Smooth muscle cell (in vitro differentiated cells): Measurements from ENCODE around the gene XAB2. TPM values are rescaled to one million over a fixed set of nuclear protein-coding genes. Genes with fewer than 3 reads are reported as not detected.
A peak's percentile ranks its signal among the peaks of the same experiment; 100 is the strongest.

ENCODE experiments used
- DNase-seq: peaks from one replicate; lab custom pipeline; 2025; ENCODE audit not compliant: unreplicated experiment; lab: John Stamatoyannopoulos, UW
- H2AFZ ChIP-seq: fragments of 200-600 bp; sonication (generic); 2 replicates; pipeline ENCODE4 v1.6.0; 2016; ENCODE audit warnings: antibody characterized with exemption, low read depth, mild to moderate bottlenecking
- H3F3A ChIP-seq: fragments of 200-600 bp; sonication (generic); 2 replicates; pipeline ENCODE4 v1.6.0; 2017; ENCODE audit warnings: antibody characterized with exemption, low read depth
- H3K27ac ChIP-seq: fragments of 200-600 bp; sonication (generic); 2 replicates; pipeline ENCODE4 v1.5.1; 2016; ENCODE audit warnings: low read depth, mild to moderate bottlenecking
- H3K27me3 ChIP-seq: fragments of 200-600 bp; sonication (generic); 2 replicates; pipeline ENCODE4 v1.6.1; 2016; ENCODE audit warnings: low read depth, mild to moderate bottlenecking
- H3K36me3 ChIP-seq: fragments of 200-600 bp; sonication (generic); 2 replicates; pipeline ENCODE4 v1.5.1; 2016; ENCODE audit warnings: low read depth
- H3K4me1 ChIP-seq: fragments of 200-600 bp; sonication (generic); 2 replicates; pipeline ENCODE4 v1.5.1; 2016; ENCODE audit warnings: low read depth
- H3K4me2 ChIP-seq: fragments of 200-600 bp; sonication (generic); 2 replicates; pipeline ENCODE4 v1.6.0; 2016; ENCODE audit warnings: mild to moderate bottlenecking
- H3K4me3 ChIP-seq: fragments of 200-600 bp; sonication (generic); 2 replicates; pipeline ENCODE4 v1.5.1; 2016; ENCODE audit warnings: mild to moderate bottlenecking
- H3K79me2 ChIP-seq: fragments of 200-600 bp; sonication (generic); 2 replicates; pipeline ENCODE4 v1.6.0; 2016; ENCODE audit warnings: low read depth, mild to moderate bottlenecking
- H3K9ac ChIP-seq: fragments of 200-600 bp; sonication (generic); 2 replicates; pipeline ENCODE4 v1.6.0; 2016; ENCODE audit warnings: low read depth
- H3K9me3 ChIP-seq: fragments of 200-600 bp; sonication (generic); replicated peaks from 2 replicates; pipeline ENCODE4 v1.5.1; 2016; ENCODE audit warnings: low read depth
- H4K20me1 ChIP-seq: fragments of 200-600 bp; sonication (generic); 2 replicates; pipeline ENCODE4 v1.6.0; 2016; ENCODE audit warnings: low read depth
- CTCF ChIP-seq: fragments of 200-600 bp; sonication (generic); IDR thresholded peaks from 2 replicates; pipeline ENCODE4 v1.5.1; 2017; ENCODE audit warnings: borderline replicate concordance, mild to moderate bottlenecking, antibody characterized with exemption; ENCODE audit not compliant: insufficient read depth, poor library complexity, severe bottlenecking
- WGBS: methylation state at CpG from one replicate; pipeline ENCODE4 v1.1.7; 2016; ENCODE audit warnings: low lambda C conversion rate; 5-methylcytosine and 5-hydroxymethylcytosine counted together
- polyA plus RNA-seq: library from polyadenylated mRNA; unstranded; fragments of >200 nt; fragmentation: Nextera tagmentation; extraction: Ambion mirVana; gene quantifications from 2 replicates; pipeline ENCODE4 v1.2.1, GENCODE V29; 2016
- total RNA-seq: library from RNA; depleted of rRNA; stranded (reverse); fragments of >200 nt; gene quantifications from 2 replicates; pipeline ENCODE4 v1.2.3, GENCODE V29; 2014

The XAB2 gene
- total and polyA plus RNA-seq, 2 experiments from 2014 or later = 26.9 to 36.3 TPM

GRCh38 chr19:7632340-7633203 is 3.2 kb upstream of the XAB2 start:
- no peak overlapping the region for H3K4me2 ChIP-seq
- H3K4me3 ChIP-seq = no peak overlapping the region
- peaks cover 25% of the 10 kb centered on the region for H3K27me3 ChIP-seq
- TF ChIP-seq CTCF = no peak
- H3K27ac ChIP-seq = no peak overlapping the region
- no peaks in the 10 kb centered on the region for H3K9me3 ChIP-seq
- H3K36me3 ChIP-seq = no peaks in the 10 kb centered on the region
- H2AFZ ChIP-seq = no peak overlapping the region
- no peak for DNase-seq
- H3K9ac ChIP-seq = no peak overlapping the region
- peaks cover 17% of the 10 kb centered on the region for H3K4me1 ChIP-seq
- H3K79me2 ChIP-seq = peaks cover 32% of the 10 kb centered on the region
- H4K20me1 ChIP-seq = no peaks in the 10 kb centered on the region
- 97% methylated on average over 32 of the region's 40 CpGs for WGBS
- H3F3A ChIP-seq = no peaks in the 10 kb centered on the region

- H3K79me2 ChIP-seq = peaks cover 41% of the 10 kb centered on the region
- H3K4me2 ChIP-seq = no peak overlapping the region
Observed at GRCh38 chr19:7631577-7631976, 2.2 kb upstream of the XAB2 start.

GRCh38 chr19:7628589-7629311 is 595 bp downstream of the XAB2 start:
- Histone ChIP-seq H3K9me3 (no peaks in the 10 kb centered on the region), H3K79me2 (peaks cover 45% of the 10 kb centered on the region), H3K9ac (peak overlapping the region; percentile 92), H4K20me1 (no peaks in the 10 kb centered on the region), H3K4me2 (peak overlapping the region; percentile 94), H3K27ac (peak overlapping the region; percentile 50), H2AFZ (peak overlapping the region; percentile 60), H3K4me3 (peak overlapping the region; percentile 83), H3K36me3 (no peaks in the 10 kb centered on the region), H3F3A (no peaks in the 10 kb centered on the region), H3K4me1 (peaks cover 17% of the 10 kb centered on the region), H3K27me3 (no peaks in the 10 kb centered on the region)
- TF ChIP-seq CTCF = no peak
- 14% methylated on average over 15 of the region's 15 CpGs for WGBS
- no peak for DNase-seq

More at GRCh38 chr19:7631577-7631976, 2.2 kb upstream of the XAB2 start:
- TF ChIP-seq CTCF = no peak
- H3K9ac ChIP-seq = no peak overlapping the region
- H3F3A ChIP-seq = no peaks in the 10 kb centered on the region
- no peaks in the 10 kb centered on the region for H3K36me3 ChIP-seq
- H4K20me1 ChIP-seq = no peaks in the 10 kb centered on the region
- no peaks in the 10 kb centered on the region for H3K9me3 ChIP-seq
- DNase-seq = no peak
- H3K27ac ChIP-seq = no peak overlapping the region
- no peak overlapping the region for H2AFZ ChIP-seq
- 95% methylated on average over 12 of the region's 12 CpGs for WGBS
- H3K4me1 ChIP-seq = peaks cover 17% of the 10 kb centered on the region
- no peak overlapping the region for H3K4me3 ChIP-seq
- peaks cover 17% of the 10 kb centered on the region for H3K27me3 ChIP-seq
